ENCODE measurements around the gene MARCHF2.

The MARCHF2 gene

DNA sequence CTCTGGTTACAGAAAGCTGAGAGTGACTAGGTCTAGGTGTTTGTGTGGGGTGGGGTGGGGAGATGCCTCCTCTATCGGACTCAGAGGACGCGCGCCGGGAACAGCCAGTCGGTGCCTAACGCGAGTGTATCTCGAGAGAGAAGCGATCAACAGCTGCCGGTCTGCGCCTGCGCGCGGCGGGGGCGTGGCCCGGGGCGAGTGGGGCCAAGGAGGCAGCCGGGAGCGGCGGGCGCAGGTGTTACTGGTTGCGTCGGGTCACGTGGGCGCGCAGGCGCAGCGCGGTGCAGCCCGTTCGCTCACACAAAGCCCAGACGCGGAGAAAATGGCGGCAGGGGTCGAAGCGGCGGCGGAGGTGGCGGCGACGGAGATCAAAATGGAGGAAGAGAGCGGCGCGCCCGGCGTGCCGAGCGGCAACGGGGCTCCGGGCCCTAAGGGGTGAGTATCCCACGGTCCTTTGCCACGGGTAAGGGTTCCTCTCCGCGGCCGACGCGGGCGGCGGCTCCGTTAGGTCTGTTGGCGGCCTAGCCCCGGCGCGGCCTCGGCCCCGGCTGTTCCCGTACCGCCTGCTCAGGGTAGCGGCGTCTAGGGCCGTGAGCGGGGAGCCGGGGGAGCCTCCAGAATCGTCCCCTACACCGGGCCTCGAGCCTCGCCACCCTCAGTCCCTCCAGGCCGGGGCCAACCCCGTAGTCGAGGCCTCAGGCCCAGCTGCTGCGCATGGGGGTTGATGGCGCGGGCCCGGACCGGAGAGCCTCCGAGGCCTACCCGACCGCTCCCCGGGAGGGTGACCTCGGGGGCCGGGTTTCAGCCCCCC is 31.8 kb downstream of the MARCHF2 start, which contains the start of gene HNRNPM:
Gene HNRNPM (plus strand): TSS at position 299 of the 811 bp plus-strand sequence. CDS start 24 bp downstream, at position 323.
- Mint-ChIP-seq H3K9me3 (no peaks in the 10 kb centered on the region), H3K27ac (peak within 1 kb of the TSS; percentile 100), H3K4me3 (peak within 1 kb of the TSS; percentile 97), H3K36me3 (ENCODE audit: low read depth) (peaks cover 25% of the 10 kb centered on the region), H3K27me3 (ENCODE audit: low read depth, poor library complexity) (no peaks in the 10 kb centered on the region), H3K4me1 (peaks cover 52% of the 10 kb centered on the region)
- DNase-seq, result peak; percentile 100
- TF ChIP-seq, protein P1, sequence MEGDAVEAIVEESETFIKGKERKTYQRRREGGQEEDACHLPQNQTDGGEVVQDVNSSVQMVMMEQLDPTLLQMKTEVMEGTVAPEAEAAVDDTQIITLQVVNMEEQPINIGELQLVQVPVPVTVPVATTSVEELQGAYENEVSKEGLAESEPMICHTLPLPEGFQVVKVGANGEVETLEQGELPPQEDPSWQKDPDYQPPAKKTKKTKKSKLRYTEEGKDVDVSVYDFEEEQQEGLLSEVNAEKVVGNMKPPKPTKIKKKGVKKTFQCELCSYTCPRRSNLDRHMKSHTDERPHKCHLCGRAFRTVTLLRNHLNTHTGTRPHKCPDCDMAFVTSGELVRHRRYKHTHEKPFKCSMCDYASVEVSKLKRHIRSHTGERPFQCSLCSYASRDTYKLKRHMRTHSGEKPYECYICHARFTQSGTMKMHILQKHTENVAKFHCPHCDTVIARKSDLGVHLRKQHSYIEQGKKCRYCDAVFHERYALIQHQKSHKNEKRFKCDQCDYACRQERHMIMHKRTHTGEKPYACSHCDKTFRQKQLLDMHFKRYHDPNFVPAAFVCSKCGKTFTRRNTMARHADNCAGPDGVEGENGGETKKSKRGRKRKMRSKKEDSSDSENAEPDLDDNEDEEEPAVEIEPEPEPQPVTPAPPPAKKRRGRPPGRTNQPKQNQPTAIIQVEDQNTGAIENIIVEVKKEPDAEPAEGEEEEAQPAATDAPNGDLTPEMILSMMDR (IDR thresholded peaks at IDR 0.05), result no peak

DNA sequence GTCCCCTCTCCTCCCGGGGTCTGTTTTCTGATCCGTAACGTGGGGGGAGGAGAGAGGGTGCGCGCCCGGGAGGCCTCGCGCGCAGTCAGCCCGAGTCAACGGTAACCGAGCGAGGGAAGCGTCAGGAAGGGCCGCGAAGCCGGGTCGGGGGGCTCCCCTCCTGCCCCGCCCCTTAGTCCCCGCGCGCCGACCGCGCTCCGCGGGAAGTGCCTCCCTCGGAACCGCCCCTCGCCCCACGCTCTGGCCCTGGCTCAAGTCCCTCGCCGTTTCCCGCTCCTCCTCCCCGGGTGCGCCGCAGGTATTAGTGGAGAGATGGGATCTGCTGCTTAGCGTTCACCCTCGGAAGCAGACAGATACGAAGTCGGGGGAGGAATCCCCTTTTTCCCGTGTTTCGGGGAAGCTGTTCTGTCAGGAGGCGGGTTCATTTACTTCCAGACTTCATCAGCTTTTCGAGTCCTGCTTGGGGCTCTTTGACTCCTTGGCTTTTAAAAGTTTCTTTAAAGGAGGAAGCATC is 32.4 kb downstream of the MARCHF2 start:
- H3K9me3 Mint-ChIP-seq, result no peaks in the 10 kb centered on the region
- H3K27me3 Mint-ChIP-seq (ENCODE audit: low read depth, poor library complexity), result no peaks in the 10 kb centered on the region
- H3K36me3 Mint-ChIP-seq (ENCODE audit: low read depth), result peaks cover 27% of the 10 kb centered on the region
- peak overlapping the region; percentile 92 for H3K4me3 Mint-ChIP-seq
- DNase-seq, result peak; percentile 71
- TF ChIP-seq, protein P1 (IDR thresholded peaks at IDR 0.05), result no peak
- peaks cover 56% of the 10 kb centered on the region for H3K4me1 Mint-ChIP-seq
- H3K27ac Mint-ChIP-seq, result peak overlapping the region; percentile 90

DNA sequence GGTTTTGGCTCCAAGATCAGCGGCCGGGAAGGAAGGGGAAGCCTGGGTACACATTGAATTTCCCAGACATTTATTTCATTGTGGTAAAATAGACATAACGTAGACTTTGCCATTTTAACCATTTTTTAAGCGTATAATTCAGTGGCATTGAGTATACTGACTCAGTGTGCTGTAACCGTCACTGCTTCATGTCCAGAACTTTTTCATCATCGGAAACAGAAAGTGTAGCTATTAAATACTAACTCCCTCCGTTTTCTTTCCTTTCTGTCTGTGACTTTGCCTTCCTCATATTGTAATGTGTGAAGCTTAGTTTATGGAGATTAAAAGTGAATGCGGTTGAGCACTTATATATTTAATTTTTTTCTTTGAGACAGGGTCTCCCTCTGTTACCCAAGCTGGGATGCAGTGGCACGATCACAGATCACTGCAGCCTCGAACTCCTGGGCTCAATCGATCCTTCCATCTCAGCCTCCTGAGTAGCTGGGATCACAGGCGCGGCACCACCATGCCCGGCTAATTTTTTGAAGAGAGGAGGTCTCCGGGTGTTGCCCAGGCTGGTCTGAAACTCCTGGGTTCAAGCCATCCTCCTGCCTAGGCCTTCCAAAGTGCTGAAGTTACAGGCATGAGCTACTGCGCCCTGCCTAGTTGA is 33.1 kb downstream of the MARCHF2 start:
- peak overlapping the region; percentile 92 for H3K4me3 Mint-ChIP-seq
- no peaks in the 10 kb centered on the region for H3K27me3 Mint-ChIP-seq (ENCODE audit: low read depth, poor library complexity)
- no peaks in the 10 kb centered on the region for H3K9me3 Mint-ChIP-seq
- peaks cover 30% of the 10 kb centered on the region for H3K36me3 Mint-ChIP-seq (ENCODE audit: low read depth)
- H3K4me1 Mint-ChIP-seq, result peaks cover 57% of the 10 kb centered on the region
- TF ChIP-seq, protein P1 (IDR thresholded peaks at IDR 0.05), result no peak
- no peak for DNase-seq
- peak overlapping the region; percentile 90 for H3K27ac Mint-ChIP-seq

DNA sequence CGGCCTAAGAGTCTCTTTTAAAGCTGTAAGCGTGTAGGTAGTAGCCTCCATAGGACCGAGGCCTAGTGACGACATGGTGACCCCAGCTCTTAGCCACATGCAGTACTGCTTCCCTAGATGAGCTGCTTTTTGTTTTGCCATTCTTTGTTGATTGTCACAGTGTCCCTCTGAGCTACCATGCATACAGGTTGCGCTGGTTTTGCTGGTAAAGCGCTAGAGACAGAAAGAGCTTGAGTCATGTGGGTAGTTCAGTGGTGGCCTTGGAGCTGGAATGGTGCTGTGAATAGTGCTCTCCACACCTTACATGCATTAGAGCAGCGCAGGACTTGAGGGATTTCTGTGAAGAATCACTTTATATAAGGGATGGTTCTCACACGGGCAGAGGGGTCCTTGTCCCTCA is 36.7 kb downstream of the MARCHF2 start:
- no peaks in the 10 kb centered on the region for H3K27me3 Mint-ChIP-seq (ENCODE audit: low read depth, poor library complexity)
- DNase-seq, result no peak
- H3K9me3 Mint-ChIP-seq, result no peaks in the 10 kb centered on the region
- H3K4me3 Mint-ChIP-seq, result no peak overlapping the region
- peak overlapping the region; percentile 79 for H3K27ac Mint-ChIP-seq
- peaks cover 78% of the 10 kb centered on the region for H3K4me1 Mint-ChIP-seq
- H3K36me3 Mint-ChIP-seq (ENCODE audit: low read depth), result peaks cover 53% of the 10 kb centered on the region
- TF ChIP-seq, protein P1 (IDR thresholded peaks at IDR 0.05), result no peak

DNA sequence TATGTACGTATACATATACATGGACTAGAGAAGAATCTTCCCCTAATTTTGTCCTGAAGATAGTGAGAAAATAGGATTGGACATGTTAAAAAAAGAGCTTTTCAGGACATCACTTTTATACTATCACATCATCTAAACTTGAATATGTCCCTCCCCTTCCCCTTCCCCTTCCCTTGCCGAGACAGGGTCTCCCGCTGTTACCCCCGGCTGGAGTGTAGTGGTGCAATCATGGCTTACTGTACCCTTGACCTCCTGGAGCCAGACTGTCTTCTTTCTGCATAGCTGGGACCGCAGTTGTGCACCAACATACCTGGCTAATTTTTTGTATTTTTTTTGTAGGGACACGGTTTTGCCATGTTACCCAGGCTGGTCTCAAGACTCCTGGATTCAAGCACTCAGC is 38.3 kb downstream of the MARCHF2 start:
- no peaks in the 10 kb centered on the region for H3K27me3 Mint-ChIP-seq (ENCODE audit: low read depth, poor library complexity)
- H3K27ac Mint-ChIP-seq, result peak overlapping the region; percentile 81
- TF ChIP-seq, protein P1 (IDR thresholded peaks at IDR 0.05), result no peak
- no peak overlapping the region for H3K4me3 Mint-ChIP-seq
- no peak for DNase-seq
- H3K4me1 Mint-ChIP-seq, result peaks cover 85% of the 10 kb centered on the region
- H3K36me3 Mint-ChIP-seq (ENCODE audit: low read depth), result peaks cover 62% of the 10 kb centered on the region
- no peaks in the 10 kb centered on the region for H3K9me3 Mint-ChIP-seq

Data from nephron progenitor cell (in vitro differentiated cells).